ENCODE results near the gene BAK1.
"Not testable (repeated sequence)": the region's sequence is repeated elsewhere in the genome, so short reads cannot be mapped to it uniquely, and the experiment has no call there.

Gene BAK1

GRCh38 chr6:33607784-33608161 lies 27.7 kb upstream of the BAK1 start:
- no peak for DNase-seq

- DNase-seq, result no peak
Measured at GRCh38 chr6:33607126-33607783, 27.2 kb upstream of the BAK1 start.

DNA sequence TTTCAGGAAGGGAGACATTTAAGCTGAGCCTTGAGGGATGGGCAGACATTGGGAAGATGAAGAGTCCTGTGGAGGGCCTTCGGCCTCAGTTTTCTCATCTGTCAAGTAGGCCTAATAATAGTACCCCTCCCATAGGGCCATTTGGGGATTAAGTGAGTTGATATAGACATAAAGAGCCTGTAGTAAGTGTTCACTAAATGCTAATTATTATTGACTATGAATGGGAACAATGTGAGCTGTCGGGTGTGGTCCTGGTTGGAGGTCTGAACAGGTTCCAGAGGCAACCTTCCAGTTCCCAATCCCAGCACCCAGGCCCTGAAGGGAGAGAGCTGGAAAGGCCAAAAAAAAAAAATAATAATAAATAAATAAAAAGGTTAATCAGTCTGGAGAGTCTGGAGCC lies 26.6 kb upstream of the BAK1 start:
- no peak for DNase-seq

- no peak for DNase-seq
Measured at GRCh38 chr6:33604941-33605854, 25.1 kb upstream of the BAK1 start.

- no peak for DNase-seq
Measured at GRCh38 chr6:33602180-33602579, 22.1 kb upstream of the BAK1 start.

GRCh38 chr6:33600761-33601160 lies 20.7 kb upstream of the BAK1 start:
- DNase-seq, result no peak

DNA sequence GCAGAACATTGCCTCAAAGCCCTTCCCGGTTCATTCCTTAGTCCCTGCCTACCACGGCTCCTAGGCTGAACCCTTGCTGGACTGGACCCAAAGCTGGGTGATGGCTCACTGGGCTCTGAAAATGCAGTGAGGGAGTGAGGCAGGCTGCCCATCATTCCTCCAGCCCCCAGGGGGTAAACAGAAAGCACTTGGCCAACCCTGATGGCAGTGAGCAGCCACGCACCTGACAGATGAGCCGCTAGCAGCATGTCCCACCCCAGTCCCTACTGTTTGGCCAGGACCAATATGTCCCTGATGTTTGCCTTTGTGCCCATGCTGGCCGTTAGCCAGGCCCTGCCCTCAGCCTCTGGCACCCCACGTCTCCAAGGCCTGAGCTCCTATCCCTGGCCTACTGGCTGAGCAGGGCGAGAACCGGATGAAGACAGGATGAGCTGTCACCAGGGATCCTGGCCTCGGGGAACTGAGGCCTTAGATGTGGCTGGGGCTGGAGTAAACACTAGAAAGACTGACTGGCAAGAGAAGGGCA lies 19.4 kb upstream of the BAK1 start:
- no peak for DNase-seq

DNA sequence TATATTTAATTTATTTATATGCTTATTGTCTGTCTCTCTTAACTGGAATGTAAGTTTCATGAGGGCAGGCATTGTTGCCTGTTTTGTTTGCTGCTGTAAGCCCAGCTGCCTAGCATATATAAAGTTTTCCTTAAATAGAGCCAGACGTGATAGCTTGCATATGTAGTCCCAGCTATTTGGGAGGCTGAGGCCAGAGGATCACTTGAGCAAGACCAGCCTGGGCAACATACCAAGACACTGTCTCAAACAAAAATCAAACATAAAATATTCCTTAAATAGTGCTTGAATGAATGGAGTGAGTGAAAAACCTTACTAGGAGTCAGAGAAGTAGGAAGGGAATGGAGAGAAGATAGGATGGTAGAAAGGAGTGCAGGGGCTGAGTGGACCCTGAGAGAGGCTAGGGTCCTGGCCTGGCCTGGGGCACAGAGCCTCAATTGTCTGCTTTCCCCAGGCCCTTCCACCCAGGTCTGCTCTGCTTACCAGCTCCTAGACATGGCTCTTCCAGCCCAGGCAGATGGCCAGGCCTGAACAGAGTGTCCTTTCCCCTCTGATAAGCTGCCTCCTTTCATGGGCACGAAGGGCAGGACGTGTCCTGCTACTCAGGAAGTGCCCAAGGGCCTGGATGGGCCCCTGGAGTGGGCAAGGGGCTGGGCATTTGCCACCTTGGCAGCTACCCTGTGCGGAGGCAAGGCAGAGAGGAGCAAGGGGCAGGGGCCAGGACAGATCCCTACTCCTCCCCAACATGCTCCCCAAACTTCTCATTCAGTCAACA lies 17.7 kb upstream of the BAK1 start:
- no peak for DNase-seq

GRCh38 chr6:33596894-33597293 lies 16.8 kb upstream of the BAK1 start:
- DNase-seq, result not testable (repeated sequence)

GRCh38 chr6:33595001-33595846 lies 15.1 kb upstream of the BAK1 start:
- DNase-seq, result no peak

- no peak for DNase-seq
Measured at GRCh38 chr6:33593414-33593727, 13.3 kb upstream of the BAK1 start.

- DNase-seq, result no peak
Measured at GRCh38 chr6:33592595-33593413, 12.7 kb upstream of the BAK1 start.

GRCh38 chr6:33592280-33592594 lies 12.2 kb upstream of the BAK1 start:
- no peak for DNase-seq

DNA sequence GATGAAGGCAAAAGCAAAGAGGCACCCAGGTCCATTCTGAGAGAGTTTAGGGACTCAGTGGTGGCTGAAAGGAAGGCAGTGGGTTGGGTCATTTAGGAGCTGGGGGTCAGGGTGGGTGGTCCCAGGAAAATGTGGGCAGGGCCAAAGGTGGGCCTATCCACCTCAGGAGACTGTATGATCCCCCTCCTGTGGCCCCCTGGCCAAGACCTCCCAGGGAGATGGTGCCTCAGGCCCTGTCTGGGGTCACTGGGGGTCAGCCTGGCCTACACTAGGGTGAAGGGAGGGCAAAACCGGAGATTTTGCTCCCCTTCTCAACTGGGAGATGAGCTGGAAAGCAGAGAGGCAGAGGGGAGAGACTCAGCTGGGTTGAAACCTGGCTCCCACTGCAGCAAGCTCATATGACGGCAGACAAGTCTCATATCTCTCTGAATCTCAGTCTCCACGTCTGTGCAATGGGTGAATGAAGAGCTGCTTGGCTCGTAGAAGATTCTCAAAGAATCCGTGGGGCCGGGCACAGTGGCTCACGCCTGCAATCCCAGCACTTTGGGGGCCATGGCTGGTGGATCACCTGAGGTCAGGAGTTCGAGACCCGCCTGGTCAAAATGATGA lies 11.5 kb upstream of the BAK1 start:
- no peak for DNase-seq

DNA sequence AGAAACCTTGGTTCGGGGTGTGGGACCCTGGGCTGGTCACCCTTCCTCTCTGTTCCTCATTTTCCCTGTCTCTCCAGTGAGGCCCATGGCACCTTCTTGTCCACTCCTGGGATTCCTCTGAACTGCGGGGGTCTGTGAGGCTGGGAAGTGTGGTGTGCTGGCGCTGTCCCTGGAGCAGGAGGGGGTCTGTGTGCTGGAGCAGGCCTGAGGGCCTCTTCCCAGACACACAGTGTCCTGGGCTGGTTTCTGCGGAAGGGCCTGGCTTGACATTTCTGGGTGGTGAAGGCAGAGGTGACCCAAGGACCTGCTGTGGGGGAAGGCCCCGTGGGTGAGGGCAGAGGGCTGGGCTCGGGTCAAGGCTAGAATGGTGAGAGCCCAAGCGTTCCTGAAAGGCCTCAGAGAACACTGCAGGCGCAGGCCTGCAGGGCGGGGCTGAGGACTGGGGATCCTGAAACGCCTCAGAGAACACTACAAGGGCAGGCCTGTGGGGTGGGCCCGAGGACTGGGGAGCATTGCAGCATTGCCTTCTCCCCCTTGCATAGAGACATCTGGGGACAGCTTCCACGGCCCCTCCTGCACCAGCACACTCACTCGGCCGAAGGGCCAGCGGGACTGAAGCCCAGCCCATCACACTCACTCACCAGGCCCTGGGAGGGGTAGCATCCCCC lies 10.6 kb upstream of the BAK1 start:
- no peak for DNase-seq

GRCh38 chr6:33589731-33590530 lies 9.9 kb upstream of the BAK1 start:
- peak; percentile 29 to 50 for DNase-seq

DNA sequence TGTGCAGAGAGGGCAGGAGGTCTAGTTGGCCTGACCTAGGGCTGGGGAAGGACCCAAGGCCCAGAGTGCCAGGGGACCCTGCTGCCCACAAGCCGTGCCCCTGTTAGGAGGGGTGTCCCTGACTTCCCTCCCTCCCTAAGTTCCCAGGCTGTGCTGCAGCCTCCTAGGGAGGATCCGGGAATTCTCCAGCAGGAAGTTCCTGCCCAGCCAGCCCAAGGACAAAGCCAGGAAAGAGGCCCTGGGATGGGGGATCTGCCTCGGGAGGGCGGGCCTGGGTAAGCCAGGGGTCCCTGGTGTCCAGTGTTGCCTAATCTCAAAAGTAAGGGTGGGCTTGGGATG lies 9.3 kb upstream of the BAK1 start:
- no peak for DNase-seq

DNA sequence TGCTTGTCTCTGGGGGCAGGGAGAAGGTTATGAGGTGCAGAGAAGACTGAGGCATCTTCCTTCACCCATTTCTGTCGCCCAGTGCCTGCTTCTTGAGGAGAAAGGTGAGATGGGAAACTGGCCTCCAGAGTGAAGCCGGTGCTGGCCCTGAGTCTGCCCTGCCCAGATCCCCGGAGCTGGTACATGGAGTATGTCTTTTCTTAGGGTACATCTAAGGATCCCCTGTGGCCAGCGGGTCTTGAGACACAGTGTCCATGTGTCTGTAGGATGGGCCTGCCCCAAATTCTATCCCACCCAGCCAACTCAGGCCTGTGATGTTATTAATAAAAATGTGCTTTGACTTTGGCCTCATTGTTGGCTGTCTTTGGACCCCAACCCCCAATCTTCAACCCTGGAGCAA lies 8.8 kb upstream of the BAK1 start:
- DNase-seq, result no peak

GRCh38 chr6:33587529-33587928 lies 7.5 kb upstream of the BAK1 start:
- DNase-seq, result no peak

GRCh38 chr6:33586108-33586640 lies 6.1 kb upstream of the BAK1 start:
- DNase-seq, result no peak

All from SHP77 (cell line).